ENCODE results near the gene PMM2.

The PMM2 gene

GRCh38 chr16:8858994-8859912, 61.6 kb downstream of the PMM2 start:
- Histone ChIP-seq H3K27ac (no peak overlapping the region), H3K36me3 (peaks cover 52% of the 10 kb centered on the region), H3K4me1 (ENCODE audit: control insufficient read depth in 1 of 2, insufficient read depth in 1 of 2, low read depth in 1 of 2, low read length in 1 of 2) (no peaks in the 10 kb centered on the region), H3K27me3 (no peaks in the 10 kb centered on the region), H3K4me3 (ENCODE audit: low read depth in 1 of 2, low read length in 1 of 2) (no peak overlapping the region), H3K9me3 (no peaks in the 10 kb centered on the region)
- no peak for TF ChIP-seq CTCF (IDR thresholded peaks at IDR 0.05)

GRCh38 chr16:8859913-8860881, 62.6 kb downstream of the PMM2 start:
- Histone ChIP-seq H3K36me3 (peaks cover 43% of the 10 kb centered on the region), H3K27ac (no peak overlapping the region)
- no peak for TF ChIP-seq CTCF (IDR thresholded peaks at IDR 0.05)

GRCh38 chr16:8861563-8862308, 64.1 kb downstream of the PMM2 start:
- Histone ChIP-seq H3K27ac (no peak overlapping the region), H3K36me3 (peaks cover 28% of the 10 kb centered on the region), H3K4me1 (ENCODE audit: control insufficient read depth in 1 of 2, insufficient read depth in 1 of 2, low read depth in 1 of 2, low read length in 1 of 2) (peaks cover under 1 to 5% of the 10 kb centered on the region in 2 experiments), H3K9me3 (no peaks in the 10 kb centered on the region), H3K27me3 (no peaks in the 10 kb centered on the region), H3K4me3 (ENCODE audit: low read depth in 1 of 2, low read length in 1 of 2) (no peak overlapping the region)
- TF ChIP-seq CTCF (IDR thresholded peaks at IDR 0.05), result no peak

More at GRCh38 chr16:8859913-8860881, 62.6 kb downstream of the PMM2 start:
- no peak overlapping the region for H3K4me3 ChIP-seq (ENCODE audit: low read depth in 1 of 2, low read length in 1 of 2)
- no peaks in the 10 kb centered on the region for H3K9me3 ChIP-seq
- H3K27me3 ChIP-seq, result no peaks in the 10 kb centered on the region
- H3K4me1 ChIP-seq (ENCODE audit: control insufficient read depth in 1 of 2, insufficient read depth in 1 of 2, low read depth in 1 of 2, low read length in 1 of 2), result no peaks in the 10 kb centered on the region

- peaks cover 8 to 13% of the 10 kb centered on the region in 2 experiments for H3K4me1 ChIP-seq (ENCODE audit: control insufficient read depth in 1 of 2, insufficient read depth in 1 of 2, low read depth in 1 of 2, low read length in 1 of 2)
- TF ChIP-seq CTCF (IDR thresholded peaks at IDR 0.05), result no peak
These were observed 64.9 kb downstream of the PMM2 start for GRCh38 chr16:8862309-8863130.

More at GRCh38 chr16:8862309-8863130, 64.9 kb downstream of the PMM2 start:
- no peak overlapping the region for H3K27ac ChIP-seq
- H3K27me3 ChIP-seq, result no peaks in the 10 kb centered on the region
- no peak overlapping the region for H3K4me3 ChIP-seq (ENCODE audit: low read depth in 1 of 2, low read length in 1 of 2)
- H3K9me3 ChIP-seq, result no peaks in the 10 kb centered on the region
- peaks cover 25% of the 10 kb centered on the region for H3K36me3 ChIP-seq

Data from neutrophil (primary cell).